ENCODE data around the gene BSN.

BSN gene

DNA sequence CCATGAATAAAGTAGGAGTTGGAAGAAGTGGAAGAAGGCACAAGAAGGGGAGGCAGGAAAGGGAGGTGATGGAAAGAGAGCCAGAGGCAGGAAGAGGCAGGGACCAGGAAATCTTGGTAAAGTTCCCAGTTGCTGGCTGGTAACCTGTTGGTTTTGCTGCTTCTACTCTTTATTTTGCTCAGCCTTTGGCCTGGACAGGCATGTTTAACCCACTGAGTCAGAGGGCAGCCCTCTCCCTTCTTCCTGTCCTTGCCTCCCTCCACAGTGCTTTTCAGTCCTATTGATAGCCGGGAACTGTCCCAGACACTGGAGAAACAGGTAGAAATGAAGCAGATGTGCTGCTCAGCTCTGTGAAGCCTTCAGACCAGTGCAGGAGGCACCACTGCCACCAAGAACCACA lies 76.5 kb downstream of the BSN start:
- no peak overlapping the region for H3K4me3 ChIP-seq (ENCODE audit: control insufficient read depth, low read depth, low read length)
- TF ChIP-seq, protein P1, sequence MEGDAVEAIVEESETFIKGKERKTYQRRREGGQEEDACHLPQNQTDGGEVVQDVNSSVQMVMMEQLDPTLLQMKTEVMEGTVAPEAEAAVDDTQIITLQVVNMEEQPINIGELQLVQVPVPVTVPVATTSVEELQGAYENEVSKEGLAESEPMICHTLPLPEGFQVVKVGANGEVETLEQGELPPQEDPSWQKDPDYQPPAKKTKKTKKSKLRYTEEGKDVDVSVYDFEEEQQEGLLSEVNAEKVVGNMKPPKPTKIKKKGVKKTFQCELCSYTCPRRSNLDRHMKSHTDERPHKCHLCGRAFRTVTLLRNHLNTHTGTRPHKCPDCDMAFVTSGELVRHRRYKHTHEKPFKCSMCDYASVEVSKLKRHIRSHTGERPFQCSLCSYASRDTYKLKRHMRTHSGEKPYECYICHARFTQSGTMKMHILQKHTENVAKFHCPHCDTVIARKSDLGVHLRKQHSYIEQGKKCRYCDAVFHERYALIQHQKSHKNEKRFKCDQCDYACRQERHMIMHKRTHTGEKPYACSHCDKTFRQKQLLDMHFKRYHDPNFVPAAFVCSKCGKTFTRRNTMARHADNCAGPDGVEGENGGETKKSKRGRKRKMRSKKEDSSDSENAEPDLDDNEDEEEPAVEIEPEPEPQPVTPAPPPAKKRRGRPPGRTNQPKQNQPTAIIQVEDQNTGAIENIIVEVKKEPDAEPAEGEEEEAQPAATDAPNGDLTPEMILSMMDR (conservative IDR thresholded peaks at IDR 0.05; ENCODE audit: control insufficient read depth, insufficient read depth, low read depth, low read length): no peak
- no peak for DNase-seq (ENCODE audit: low read depth)

DNA sequence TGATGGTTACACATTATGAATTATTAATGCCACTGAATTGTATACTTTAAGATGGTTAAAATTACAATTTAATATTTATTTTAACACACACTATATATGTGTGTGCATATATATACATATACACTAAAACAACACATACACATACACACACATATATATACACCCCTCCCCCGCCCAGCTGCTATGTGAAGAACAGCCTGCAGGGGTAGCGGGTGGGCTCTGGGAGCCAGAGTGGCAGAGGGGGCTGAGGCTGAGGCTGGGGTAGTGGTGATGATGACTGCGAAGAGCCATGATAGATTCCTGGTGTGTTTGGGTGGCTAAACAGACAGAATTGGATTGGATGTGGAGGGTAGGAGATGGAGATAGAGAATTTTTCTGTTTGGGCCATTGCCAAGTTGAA lies 80.5 kb downstream of the BSN start:
- no peak overlapping the region for H3K4me3 ChIP-seq (ENCODE audit: control insufficient read depth, low read depth, low read length)
- no peak for DNase-seq (ENCODE audit: low read depth)
- TF ChIP-seq, protein P1 (conservative IDR thresholded peaks at IDR 0.05; ENCODE audit: control insufficient read depth, insufficient read depth, low read depth, low read length): no peak

DNA sequence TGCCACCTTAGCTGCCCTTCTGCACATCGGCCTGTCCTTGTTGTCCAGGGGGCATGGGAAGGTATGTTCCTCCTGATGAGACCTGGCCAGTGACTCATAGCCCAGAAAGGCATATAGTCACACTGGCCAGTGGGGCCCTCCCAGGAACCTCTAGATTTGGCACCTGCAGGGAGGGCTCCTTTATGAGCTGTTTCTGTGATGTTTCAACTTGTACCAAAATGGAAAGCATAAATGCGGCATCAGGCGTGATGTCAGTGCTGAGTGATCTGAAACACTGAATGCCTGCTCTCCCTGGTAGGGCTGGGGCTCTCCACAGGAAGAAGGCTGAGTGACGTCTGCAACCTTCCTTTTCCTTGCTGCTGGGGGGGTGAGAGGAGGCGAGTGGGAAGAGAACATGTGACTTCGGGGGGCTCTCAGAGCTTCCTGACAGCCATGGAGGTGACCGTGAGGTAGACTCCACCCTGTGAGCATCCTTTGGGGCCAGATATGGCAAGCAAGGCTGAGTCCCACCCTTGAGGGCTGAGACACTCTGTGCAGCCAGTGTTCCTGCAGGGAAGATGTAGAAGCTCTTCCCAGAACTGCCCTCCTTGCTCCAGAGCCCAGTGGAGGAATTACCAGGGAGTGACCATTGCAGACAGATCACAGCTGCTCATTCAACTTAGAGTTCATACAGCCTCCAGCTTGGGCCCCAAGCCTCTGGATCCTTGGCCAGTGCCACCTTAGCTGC lies 82.8 kb downstream of the BSN start:
- TF ChIP-seq, protein P1 (conservative IDR thresholded peaks at IDR 0.05; ENCODE audit: control insufficient read depth, insufficient read depth, low read depth, low read length): no peak

DNA sequence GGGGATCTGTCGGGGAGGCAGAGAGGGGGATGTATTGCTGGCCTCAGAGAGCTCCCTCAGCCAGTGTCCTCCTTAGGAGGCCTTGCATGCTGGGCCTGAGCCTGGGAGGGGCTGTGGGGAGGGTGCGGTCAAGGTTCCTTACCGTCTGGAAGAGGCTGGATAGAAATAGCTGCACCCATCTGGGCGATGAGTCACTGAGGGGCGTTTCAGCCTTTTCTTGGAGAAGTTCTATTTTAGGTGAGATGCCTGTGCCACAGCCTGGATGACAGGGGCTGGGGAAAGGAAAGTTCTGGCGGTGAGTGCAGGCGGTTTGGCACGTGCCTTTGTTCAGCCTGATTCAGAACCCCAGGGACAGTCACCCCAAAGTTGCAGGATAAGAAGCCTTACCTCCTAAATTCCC lies 84.2 kb downstream of the BSN start:
- TF ChIP-seq, protein P1 (conservative IDR thresholded peaks at IDR 0.05; ENCODE audit: control insufficient read depth, insufficient read depth, low read depth, low read length): no peak
- DNase-seq (ENCODE audit: low read depth): peak; percentile 50
- no peak overlapping the region for H3K4me3 ChIP-seq (ENCODE audit: control insufficient read depth, low read depth, low read length)

More for the DNA sequence above, 82.8 kb downstream of the BSN start:
- no peak for DNase-seq (ENCODE audit: low read depth)
- no peak overlapping the region for H3K4me3 ChIP-seq (ENCODE audit: control insufficient read depth, low read depth, low read length)

DNA sequence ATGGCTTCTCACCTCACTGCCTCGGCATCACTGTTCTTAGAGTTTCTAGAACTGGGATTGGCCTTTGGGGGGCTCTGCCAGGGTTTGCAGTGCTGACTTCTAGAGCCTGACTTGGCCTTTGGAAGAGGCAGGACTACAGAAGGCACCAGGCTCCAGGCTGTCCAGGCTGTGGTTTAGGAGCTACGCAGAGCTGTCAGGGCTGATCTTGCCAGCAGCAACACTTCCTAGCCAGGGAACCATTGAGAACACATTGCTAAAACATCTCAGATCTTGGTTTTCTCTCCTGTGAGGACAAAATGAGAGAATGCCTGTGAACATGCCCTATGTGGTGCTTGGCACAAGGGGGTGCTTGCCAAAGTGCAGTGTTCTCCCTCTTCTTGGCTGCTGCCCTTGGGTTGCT lies 85.3 kb downstream of the BSN start:
- no peak for DNase-seq (ENCODE audit: low read depth)
- TF ChIP-seq, protein P1 (conservative IDR thresholded peaks at IDR 0.05; ENCODE audit: control insufficient read depth, insufficient read depth, low read depth, low read length): no peak
- H3K4me3 ChIP-seq (ENCODE audit: control insufficient read depth, low read depth, low read length): no peak overlapping the region

DNA sequence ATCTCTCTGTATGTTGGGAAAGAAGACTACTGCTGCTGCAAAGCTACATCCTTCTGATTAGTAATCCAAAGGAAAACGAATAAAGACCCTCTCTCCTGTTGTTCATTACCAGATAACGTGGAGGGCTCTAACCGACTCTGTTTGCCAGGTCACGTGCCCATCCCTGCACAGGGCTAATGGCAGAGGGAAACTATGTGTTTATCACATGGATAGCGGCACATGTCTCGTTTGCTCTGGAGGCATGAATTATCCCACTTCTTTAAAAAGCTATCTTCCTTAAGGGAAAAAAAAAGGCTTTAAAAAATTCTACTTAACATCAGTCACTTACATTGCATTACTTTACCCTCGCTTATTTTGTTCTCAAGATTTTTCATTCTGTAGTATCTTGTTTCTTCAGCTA lies 87.0 kb downstream of the BSN start:
- TF ChIP-seq, protein P1 (conservative IDR thresholded peaks at IDR 0.05; ENCODE audit: control insufficient read depth, insufficient read depth, low read depth, low read length): no peak
- no peak overlapping the region for H3K4me3 ChIP-seq (ENCODE audit: control insufficient read depth, low read depth, low read length)
- no peak for DNase-seq (ENCODE audit: low read depth)

Data from fibroblast of mammary gland (primary cell).